HG02938 (cell line): Measurements from ENCODE around the gene NTNG2.
"Not testable (repeated sequence)": the region's sequence is repeated elsewhere in the genome, so short reads cannot be mapped to it uniquely, and the experiment has no call there.

Source experiments
- ATAC-seq: cut with Tn5 transposase; IDR thresholded peaks from one replicate; pipeline ENCODE4 v1.9.1; 2021; ENCODE audit warnings: mild to moderate bottlenecking, moderate library complexity; ENCODE audit not compliant: unreplicated experiment

The NTNG2 gene

DNA sequence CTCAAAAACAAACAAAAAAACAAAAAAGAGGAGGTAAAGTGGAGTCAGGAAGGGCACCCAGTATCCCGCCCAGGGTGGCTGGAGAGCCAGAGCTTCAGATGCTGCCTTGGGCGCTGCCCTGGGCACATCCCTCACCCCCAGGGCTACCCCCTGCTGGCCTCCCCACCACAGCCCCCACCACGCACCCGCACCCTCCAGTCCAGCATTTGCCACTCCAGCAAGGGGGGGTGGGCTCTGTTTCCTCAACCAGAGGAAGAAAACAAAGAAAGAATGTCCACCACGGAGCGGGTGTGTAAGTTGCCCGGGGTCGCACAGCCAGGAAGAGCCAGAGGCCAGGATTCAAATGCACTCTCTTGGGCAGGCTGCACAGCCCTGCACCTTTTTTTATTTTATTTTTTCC lies 86.1 kb downstream of the NTNG2 start:
- ATAC-seq, result no peak

DNA sequence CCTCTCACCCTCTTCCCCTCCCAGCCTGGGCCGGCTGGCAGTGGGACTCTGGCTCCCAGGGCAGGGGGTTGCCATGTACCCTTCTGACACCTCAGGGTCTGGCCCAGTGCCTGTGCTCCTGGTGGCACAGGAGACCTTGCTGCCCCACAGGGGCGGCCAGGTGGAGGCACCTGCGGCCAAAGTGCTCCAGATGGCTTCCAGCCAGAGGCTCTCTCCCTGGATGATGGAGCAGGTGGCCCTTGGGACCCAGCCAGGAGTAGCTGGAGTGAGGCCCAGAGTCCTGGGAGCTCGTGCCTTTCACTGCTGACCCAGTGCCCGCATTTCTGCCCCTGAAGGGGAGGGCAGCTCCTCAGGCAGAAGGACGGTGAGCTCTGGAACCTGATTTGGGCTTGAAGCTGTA lies 87.3 kb downstream of the NTNG2 start:
- no peak for ATAC-seq

GRCh38 chr9:132249690-132250089 lies 87.8 kb downstream of the NTNG2 start:
- ATAC-seq, result no peak

DNA sequence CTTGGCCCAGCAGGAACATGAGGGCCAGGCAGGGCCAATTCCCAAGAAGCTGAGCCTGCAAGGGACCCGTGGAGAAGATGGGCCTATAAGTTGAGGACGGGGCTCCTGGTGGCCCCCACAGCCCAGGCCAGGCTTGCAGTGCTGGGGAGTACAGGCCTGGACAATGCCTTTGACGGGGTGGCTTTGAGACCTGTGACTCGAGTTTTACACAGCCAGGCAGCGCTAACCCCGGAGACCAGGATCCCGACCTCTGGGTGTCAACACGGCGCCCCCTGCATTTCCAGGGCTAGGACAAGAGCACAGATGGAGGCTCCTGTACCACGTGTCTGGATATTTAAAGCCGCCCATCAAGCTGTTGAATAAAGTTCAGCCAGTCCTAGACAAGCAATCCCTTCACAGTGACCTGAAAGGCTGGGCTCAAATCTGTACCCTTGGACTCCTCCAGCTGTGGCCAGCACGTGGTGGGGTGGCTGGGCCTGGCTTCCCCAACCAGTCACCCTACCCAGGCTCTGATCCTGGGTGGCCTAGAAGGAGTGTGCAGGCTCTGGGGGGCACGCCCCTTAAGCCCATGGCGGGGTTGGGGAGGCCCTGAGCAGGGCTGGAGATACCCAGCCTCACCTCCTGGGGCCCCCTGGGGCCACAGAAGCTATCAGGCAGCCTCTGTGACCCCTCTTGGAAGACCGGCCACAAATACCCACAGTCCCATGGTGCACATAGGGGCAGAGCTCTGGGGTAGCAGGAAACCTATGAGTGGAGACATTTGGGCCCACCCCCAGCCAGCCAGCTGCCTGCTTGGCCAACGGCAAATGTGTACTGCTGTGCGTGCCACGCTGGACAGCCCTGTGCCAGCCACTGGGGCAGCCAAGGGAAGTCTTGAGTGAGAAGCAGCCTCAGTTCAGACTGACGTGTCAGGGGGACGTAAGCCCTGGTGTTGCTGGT lies 88.7 kb downstream of the NTNG2 start:
- no peak for ATAC-seq

DNA sequence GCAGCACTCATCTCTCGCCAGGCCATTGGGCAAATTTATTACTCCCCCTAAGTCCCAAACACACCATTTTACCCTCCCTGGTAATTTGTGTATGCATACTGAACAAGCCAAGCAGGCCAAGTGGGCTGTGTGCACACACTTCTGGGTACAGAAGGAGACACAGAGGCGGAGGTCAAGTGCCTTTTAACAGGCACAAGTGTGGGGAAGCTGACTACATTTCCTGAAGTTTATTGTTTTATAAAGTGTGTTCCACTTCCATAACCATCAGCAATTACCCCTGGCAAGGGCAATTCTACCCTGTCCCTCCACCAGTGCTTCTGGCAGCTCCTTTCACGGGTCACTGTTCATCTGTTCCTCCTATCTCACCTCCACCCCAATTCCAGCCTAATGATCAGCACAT lies 99.0 kb downstream of the NTNG2 start:
- ATAC-seq, result no peak

DNA sequence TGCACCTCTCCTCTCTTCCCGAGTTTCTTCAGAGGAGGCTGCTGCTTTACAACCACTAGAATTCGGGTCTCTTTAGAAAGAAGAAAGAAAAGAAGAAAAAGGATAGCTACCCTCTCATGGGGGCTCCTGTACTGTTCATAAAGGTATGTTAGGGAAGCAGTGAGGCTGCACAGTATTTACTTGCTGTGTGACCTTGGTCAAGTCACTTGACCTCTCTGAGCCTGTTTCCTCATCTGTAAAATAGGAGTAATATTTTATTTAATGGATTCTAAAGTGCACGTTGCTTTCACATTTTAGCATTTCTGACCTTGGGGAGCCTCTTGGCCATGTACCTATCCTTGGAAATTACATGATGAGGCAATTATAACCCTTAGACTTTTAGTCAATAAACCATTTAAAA lies 104.2 kb downstream of the NTNG2 start:
- ATAC-seq, result no peak

DNA sequence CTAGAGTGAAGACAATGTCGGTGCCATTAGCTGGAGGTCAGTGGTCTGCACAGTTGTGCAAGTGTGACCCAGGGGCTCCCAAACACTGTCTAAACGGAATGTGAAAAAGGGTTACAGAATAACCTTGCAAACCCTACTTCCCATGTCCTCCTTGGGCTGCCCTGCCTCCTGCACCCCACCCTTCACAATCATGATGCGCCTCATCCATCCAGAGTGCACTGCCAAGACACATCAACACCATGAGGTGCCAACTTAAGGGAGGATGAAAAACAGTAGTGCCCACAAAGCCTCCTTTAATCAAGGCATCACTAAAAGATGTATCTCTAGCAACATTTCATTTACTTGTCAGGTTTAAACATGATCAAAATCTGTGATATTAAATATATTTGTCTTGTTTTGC lies 105.8 kb downstream of the NTNG2 start:
- ATAC-seq, result no peak

DNA sequence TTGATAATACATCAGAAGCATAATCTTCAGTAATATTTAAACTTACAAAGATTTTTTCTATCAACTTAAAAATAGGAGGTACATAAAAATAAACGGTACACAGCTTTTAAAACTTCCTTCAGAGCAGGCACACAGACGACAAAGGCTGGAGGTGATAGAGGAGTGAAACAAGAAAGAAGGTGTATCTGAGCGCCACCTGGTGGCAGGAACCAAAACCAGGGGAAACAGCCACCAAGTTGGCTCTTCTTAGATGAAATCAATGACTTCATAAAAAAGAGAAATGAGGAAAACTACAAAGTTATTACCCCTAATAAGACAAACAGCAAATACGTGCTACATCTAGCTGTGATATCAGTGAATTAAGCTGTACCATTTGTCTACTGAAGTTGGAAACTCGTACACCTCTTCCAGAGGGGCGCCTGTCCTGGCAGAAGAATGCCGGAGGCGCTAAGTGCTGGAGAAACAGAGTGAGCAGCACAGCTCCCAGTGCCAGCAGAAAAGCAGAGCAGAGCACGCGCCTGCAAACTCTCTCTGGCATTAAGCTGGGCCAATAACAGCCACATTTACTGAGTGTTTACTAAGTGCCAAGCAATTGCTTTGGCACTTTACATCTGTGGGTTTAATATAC lies 107.0 kb downstream of the NTNG2 start:
- ATAC-seq, result no peak

GRCh38 chr9:132269704-132270516 lies 108.1 kb downstream of the NTNG2 start:
- ATAC-seq, result not testable (repeated sequence)

GRCh38 chr9:132274861-132275260 lies 113.0 kb downstream of the NTNG2 start:
- ATAC-seq, result no peak

DNA sequence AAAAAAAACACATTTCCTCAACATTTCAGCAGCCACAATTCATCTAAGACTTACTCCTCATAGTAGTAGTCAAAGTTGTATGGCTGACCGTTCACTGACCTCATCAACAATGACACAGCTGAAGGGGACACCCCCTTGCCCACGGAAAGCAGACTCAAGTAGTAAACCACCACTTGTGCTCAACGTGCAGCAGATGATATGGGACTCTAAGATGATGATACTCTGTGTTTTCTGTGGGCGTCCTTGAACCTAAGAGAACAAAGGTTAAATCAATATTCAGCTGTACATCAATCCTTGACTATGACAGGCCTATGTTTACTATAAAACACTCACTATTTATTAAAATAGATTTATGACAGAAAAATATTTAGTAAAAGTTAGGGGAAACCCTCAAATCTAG lies 121.3 kb downstream of the NTNG2 start:
- ATAC-seq, result no peak

DNA sequence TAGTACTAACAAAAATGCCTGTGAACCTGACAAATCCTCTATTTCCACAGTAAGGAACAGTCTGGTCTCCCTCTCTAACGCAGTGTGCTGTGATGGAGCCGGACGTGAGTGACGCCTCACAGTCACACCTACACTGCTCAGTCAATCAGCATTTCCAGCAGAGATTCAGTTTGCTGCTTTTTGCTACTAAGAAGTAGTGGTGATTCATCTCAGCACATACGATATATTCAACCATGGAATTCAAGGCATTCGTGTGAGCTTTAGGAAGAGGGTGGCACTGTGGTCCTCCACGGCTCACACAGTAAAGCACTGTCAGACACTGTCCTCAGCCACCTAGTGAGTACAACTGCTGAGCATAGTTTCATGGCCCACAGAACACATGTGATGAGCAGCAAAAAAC lies 122.0 kb downstream of the NTNG2 start:
- no peak for ATAC-seq

GRCh38 chr9:132287256-132287760 lies 125.5 kb downstream of the NTNG2 start:
- no peak for ATAC-seq

- no peak for ATAC-seq
Observed at GRCh38 chr9:132288361-132288760, 126.5 kb downstream of the NTNG2 start.

GRCh38 chr9:132288966-132289365 lies 127.1 kb downstream of the NTNG2 start:
- ATAC-seq, result no peak

GRCh38 chr9:132293145-132293721 lies 131.4 kb downstream of the NTNG2 start:
- ATAC-seq, result no peak
